ENCODE measurements around the gene SLC7A14.

The SLC7A14 gene

DNA sequence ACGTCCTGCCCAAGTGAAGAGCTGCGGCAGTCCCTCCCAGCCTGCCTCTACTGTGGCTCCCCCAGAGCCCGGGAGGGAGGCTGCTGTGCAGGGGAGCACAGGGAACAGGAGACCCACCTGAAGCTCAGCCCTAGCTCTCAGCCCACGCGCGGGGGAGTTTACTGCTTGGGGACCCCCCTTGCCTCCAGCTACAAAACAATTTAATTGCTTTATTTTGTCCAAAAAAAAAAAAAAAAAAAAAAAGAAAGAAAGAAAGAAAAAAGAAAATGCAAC is 89.1 kb downstream of the SLC7A14 start:
- no peak for DNase-seq (ENCODE audit: low spot score)

GRCh38 chr3:170496026-170496867 is 89.6 kb downstream of the SLC7A14 start:
- DNase-seq (ENCODE audit: low spot score): no peak

DNA sequence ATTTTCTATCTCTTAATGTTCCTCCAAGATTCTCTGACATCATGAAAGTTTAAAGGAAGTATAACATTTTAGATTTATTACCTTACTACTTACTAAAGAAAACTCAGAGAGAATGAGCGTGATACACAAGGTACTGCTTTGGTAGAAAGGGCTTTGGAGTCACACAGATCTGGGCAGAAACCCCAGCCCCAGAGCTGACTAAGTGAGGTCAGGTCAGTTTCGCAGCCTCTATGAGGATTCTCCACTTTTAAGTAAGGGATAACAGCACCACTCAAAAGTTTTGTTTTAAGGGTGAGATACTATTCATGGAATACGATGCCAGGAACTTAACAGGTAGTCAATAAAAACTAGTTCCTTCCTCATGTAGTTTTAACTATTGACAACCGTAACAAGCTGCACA is 91.1 kb downstream of the SLC7A14 start:
- DNase-seq (ENCODE audit: low spot score): no peak

GRCh38 chr3:170493712-170494182 is 92.1 kb downstream of the SLC7A14 start:
- no peak for DNase-seq (ENCODE audit: low spot score)

DNA sequence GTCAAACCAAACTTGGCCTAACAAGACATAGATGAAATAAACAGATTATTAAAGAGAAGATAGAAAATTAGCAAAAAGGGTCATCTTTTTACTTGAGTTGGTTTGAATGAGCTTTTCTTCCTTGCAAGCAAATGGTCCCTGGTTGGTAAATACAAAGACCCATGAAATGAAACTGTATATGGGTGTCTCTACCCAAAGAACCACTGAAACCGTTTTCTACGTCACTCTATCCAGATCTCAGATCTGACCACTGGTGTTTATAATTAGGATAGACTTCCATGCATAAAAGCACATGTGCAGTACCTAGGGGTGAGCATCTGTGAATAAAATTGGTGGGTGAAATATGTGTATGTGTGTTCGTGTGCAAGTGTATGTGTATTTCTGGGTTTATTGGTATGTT is 94.0 kb downstream of the SLC7A14 start:
- no peak for DNase-seq (ENCODE audit: low spot score)

DNA sequence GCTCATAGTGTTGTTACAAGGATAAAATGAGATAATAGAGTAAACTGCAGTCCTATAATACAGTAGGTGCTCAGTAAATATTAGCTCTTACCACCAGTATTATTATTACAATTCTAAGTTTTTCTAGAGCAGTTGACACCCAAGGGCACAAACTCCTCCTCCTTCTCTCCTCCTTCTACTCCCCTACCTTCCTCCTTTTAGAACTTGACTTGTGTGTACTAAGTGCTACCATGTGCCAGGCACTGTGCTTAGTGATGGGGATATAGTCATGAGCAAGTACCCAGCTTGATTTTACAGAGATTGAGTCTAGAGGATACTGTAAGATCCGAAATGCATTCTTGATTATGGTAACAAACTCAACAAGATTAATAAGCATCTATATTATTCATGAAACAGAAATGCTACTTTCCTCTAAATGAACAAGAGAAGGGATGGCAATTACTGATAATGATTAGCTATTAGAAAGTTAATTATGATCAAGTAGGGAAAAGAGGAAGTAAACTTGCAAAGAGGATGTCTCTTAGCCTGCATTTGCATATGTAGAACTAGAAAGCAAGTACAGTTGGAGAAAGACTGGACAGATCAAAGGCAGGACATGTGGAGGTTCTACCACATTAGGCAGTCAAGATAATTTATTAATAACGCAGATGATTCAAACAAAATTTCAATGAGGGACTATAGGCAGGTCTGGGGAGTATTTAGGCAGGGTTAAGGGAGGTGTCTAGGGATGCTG is 94.9 kb downstream of the SLC7A14 start:
- DNase-seq (ENCODE audit: low spot score): no peak

GRCh38 chr3:170488802-170489201 is 97.1 kb downstream of the SLC7A14 start:
- no peak for DNase-seq (ENCODE audit: low spot score)

DNA sequence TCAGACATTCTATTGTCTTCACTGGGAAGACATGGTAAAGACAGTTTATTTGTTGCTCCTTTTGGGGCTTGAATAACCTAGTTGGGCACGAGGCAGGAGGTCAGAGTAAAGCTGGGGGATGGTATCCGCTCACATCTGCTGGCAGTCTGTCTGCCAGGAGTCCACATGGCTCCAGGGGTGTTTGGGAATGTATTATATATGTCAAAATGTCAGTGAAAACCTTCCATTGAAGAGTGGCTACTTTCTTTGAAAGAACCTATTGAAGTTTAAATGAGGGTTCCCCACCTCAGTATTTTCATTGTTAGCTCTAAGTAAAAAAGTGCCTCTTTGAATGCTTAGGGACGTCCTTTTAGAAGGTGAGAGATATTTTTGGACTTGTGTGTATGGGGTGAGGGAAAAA is 98.8 kb downstream of the SLC7A14 start:
- no peak for DNase-seq (ENCODE audit: low spot score)

DNA sequence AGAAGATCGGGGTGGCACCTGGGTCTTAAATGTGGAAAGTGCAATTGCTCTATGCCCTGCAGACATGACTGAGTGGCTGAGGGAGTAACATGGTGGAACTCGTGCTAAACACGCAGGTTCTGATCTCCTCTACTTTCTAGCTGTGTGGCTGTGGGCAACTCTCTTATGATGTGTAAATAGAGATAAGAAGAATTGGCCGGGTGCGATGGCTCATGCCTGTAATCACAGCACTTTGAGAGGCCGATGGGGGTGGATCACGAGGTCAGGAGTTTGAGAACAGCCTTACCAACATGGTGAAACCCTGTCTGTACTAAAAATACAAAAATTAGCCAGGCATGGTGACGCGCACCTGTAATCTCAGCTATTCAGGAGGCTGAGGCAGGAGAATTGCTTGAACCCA is 99.5 kb downstream of the SLC7A14 start:
- no peak for DNase-seq (ENCODE audit: low spot score)

- DNase-seq (ENCODE audit: low spot score): no peak
Measured at GRCh38 chr3:170485696-170486095, 100.2 kb downstream of the SLC7A14 start.

- no peak for DNase-seq (ENCODE audit: low spot score)
Measured at GRCh38 chr3:170485294-170485693, 100.6 kb downstream of the SLC7A14 start.

DNA sequence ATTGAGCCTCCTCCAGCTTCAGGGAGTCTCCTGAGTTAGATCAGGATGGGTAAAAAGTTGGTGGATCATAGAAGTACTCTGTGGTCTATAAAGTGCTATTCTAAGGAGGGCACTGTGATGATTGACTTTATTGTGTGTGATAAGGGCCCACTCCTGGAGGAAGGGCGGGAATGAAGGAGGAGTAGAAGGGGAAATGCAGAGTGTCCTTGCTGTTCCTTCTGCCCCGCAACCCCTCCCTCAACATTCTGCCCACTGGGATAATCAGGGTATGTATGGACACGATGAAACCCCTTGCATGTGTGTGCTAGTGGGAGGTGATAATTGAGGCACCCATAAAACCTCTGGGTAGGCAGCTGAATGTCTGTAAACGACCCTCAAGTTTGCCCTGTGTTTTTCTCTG is 101.0 kb downstream of the SLC7A14 start:
- no peak for DNase-seq (ENCODE audit: low spot score)

GRCh38 chr3:170483485-170484262 is 102.2 kb downstream of the SLC7A14 start:
- DNase-seq (ENCODE audit: low spot score): peak; percentile 16

DNA sequence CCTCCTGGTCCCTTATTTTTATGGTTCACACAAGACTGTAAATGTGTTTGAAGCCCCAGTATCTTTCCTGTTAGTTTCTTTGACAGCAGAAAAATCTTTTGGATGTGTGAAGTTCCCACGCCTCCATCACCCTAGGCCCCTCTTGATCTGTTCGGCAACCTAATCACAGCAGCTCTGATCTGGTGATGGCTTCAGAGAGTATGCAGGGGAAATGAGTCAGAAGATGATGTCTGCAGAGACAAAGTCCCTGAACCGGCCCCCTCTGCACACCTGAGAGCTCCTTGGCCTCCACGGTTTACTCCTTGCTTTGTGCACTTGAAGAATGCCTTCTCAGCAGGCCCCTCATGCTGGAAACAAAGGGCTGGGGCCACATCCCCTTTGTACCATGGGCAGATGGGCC is 103.7 kb downstream of the SLC7A14 start:
- no peak for DNase-seq (ENCODE audit: low spot score)

DNA sequence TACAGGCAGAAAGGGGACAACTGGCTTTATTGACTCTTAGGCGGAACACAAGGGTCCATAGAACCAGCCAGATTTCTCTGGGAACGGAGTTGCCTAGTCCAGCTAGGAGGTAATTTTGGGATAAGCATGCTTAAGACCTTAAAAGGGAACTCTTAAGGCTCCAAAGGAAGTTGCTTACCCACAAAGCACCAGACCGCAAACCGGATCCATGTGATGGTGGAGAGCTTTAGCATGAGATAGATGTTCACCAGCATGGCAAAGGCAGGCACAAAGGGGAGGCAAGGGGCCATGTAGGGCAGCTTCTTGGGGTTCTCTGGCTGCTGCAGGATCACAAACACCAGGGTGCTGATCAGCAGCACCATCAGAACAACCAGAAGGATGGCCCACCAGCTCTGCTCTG is 105.8 kb downstream of the SLC7A14 start:
- DNase-seq (ENCODE audit: low spot score): no peak

GRCh38 chr3:170477395-170477794 is 108.5 kb downstream of the SLC7A14 start:
- DNase-seq (ENCODE audit: low spot score): no peak

GRCh38 chr3:170476291-170476690 is 109.6 kb downstream of the SLC7A14 start:
- no peak for DNase-seq (ENCODE audit: low spot score)

DNA sequence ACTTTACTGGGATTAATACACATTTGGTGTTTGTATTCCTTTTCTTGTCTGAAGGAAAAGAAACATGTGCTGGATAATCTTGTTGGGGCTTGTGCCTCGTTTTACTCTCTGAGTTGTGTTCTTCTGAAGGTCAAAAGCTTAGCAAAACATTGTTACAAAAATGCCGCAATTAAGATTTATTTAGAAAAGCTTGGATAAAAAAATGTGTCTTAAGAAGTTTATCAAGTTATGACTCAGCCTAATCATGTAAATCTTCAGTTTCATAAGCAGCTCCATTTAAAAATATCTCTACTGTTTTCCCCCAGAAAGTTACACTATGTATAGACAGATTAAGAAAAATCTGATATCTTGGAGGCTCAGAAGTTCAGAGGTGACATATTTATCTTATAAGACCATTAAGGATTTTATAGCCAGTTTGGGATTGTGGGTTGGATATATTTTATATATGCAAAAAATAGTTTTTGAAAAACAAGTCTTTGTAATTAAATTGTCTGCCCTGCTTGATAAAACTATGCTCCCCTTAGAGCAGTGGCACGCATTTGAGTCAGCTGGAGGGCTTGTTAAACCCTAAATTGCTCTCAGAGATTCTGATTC is 110.7 kb downstream of the SLC7A14 start:
- DNase-seq (ENCODE audit: low spot score): no peak

DNA sequence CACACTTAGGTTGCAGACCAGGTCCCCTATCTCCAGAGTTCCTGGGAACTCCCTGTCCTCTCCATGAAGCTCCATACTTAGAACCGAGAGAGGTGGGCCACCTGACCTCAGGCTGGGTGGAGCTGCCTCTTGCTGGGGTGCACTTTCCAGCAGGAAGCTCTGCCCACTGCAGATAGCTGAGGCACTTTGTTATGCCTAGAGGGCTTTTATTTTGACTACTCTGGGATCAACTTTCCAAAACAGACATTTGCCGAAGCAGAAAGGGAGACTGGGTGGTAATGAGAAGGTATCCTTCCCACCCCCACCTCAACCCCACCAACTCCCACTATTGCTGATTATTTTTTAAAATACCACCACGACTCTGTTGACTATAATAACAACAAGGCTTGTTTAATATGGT is 112.5 kb downstream of the SLC7A14 start:
- no peak for DNase-seq (ENCODE audit: low spot score)

DNA sequence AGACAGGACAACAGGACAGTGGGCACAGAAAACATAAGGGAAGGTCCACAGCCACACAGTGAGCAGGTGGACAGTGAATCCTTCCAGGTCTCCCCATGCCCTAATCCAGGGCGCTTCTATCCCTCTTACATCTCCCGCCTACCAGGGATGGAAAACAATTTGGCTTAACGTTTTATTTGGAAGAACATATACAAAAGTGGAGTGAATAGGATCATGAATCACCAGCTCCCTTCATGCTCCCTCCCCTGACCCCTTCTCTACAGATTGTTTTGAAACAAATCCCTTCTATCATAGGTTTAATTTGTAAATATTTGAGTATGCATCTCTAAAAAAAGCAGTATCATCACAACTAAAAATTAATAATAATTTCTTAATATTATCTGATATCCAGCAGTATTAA is 114.7 kb downstream of the SLC7A14 start:
- no peak for DNase-seq (ENCODE audit: low spot score)

DNA sequence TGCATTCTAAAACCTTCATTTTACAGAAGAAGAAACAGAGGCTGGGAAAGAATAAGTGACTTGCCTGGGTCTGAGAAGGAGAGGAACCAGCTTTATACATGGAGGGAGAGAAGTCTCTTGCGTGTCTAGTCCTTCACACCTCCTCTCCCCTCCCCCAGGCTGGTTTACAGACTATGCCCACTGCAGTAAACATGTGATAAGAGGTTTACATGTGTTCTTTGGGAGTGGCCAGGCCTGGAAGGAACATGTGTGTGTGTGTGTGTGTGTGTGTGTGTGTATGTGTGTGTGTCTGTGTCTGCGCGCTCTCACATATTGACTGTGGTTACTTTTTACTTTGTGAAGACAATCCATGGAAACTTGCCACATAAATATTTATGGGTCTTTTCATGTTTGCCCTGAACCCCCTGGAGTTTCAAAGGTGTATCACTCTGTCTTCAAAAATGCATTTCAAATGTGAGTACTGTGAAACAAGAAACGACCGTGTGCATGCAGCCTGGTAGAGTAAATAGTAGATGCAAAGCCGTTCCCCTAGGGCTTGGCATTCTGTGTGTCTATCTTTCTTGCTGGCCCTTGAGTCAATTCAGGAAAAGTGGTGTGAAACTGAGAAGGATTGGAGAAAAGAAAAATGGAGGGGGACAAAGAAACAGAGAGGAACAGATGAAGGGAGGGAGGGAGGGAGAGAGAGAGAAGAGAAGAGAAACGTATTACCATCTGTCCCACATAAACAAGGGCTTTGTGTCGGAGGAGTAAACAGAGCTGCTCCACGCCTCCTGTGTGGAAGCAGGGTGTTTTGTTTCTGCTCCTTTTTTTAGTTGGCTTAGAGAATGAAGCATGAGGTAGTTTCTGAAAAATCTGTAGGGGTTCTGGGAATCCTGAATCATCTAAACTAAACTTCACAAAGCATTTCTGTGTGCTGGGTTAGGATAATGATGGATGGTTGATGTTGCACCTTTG is 115.5 kb downstream of the SLC7A14 start:
- DNase-seq (ENCODE audit: low spot score): no peak
